ENCODE measurements around the gene SUGP1.

DNA sequence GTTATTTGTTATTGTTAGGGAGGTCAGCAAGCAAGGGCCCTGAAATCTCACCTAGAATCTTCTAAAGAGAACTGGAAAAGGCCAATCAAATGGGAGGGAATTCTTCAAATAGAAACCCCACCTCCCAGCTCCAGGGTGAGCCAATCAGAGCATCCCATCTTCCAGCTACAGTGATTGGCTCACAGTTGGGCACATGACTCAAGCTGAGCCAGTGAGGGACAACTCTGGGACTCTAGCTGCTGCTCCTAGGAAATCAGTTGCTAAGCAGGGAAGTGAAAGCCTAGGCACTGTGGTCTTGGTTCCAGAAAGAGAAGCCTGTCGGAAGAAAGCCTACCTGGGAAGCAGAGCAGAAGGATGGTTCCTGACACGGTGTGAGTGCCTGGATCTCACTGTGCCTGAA lies 60.6 kb downstream of the SUGP1 start:
- TF ChIP-seq GATA2 (IDR thresholded peaks at IDR 0.05; ENCODE audit: low read depth, low read length) (no peak), GATA3 (IDR thresholded peaks at IDR 0.05; ENCODE audit: low read depth, low read length) (no peak)
